ENCODE data around the gene TP53TG5. TPM values are rescaled to one million over a fixed set of nuclear protein-coding genes. Genes with fewer than 3 reads are reported as not detected.

Gene TP53TG5
- total and polyA plus RNA-seq, 2 of the 8 experiments (the other 6 are each of a cell fraction or from before 2014, with no cell fraction given) = not detected

- TF ChIP-seq CHD7 (IDR thresholded peaks at IDR 0.05; ENCODE audit: insufficient replicate concordance, low read length) = no peak
- no peak for TF ChIP-seq KDM4A (IDR thresholded peaks at IDR 0.05; ENCODE audit: low read depth, low read length, severe bottlenecking)
- no peak for TF ChIP-seq KDM5A (IDR thresholded peaks at IDR 0.05; ENCODE audit: low read length)
- TF ChIP-seq NANOG (IDR thresholded peaks at IDR 0.05; ENCODE audit: insufficient read depth, low read depth, low read length, poor library complexity, severe bottlenecking) = no peak
- no peak for TF ChIP-seq SIX5 (IDR thresholded peaks at IDR 0.05; ENCODE audit: low read depth, low read length)
- TF ChIP-seq RFX5 (IDR thresholded peaks at IDR 0.05; ENCODE audit: borderline replicate concordance, low read depth, low read length) = no peak
- no peak for TF ChIP-seq TCF12 (IDR thresholded peaks at IDR 0.05; ENCODE audit: low read depth, low read length)
- no peak for TF ChIP-seq GABPA (IDR thresholded peaks at IDR 0.05; ENCODE audit: borderline replicate concordance, insufficient read depth, low read length)
- TF ChIP-seq TBP (IDR thresholded peaks at IDR 0.05; ENCODE audit: low read depth, low read length) = no peak
- no peak for TF ChIP-seq POLR2AphosphoS5 (IDR thresholded peaks at IDR 0.05; ENCODE audit: low read depth, low read length)
- TF ChIP-seq CHD1 (IDR thresholded peaks at IDR 0.05; ENCODE audit: low read depth, low read length) = no peak
- TF ChIP-seq HDAC2 (IDR thresholded peaks at IDR 0.05; ENCODE audit: borderline replicate concordance in 1 of 2, low read depth in 2 of 2, low read length in 2 of 2) = no peak
Measured at GRCh38 chr20:45367126-45367525, 11.0 kb downstream of the TP53TG5 start (continued).

Data from H1 (cell line).